ENCODE data around the gene C10orf67.

GRCh38 chr10:23322082-23322481 lies 22.5 kb downstream of the C10orf67 start:
- TF ChIP-seq, protein P1, sequence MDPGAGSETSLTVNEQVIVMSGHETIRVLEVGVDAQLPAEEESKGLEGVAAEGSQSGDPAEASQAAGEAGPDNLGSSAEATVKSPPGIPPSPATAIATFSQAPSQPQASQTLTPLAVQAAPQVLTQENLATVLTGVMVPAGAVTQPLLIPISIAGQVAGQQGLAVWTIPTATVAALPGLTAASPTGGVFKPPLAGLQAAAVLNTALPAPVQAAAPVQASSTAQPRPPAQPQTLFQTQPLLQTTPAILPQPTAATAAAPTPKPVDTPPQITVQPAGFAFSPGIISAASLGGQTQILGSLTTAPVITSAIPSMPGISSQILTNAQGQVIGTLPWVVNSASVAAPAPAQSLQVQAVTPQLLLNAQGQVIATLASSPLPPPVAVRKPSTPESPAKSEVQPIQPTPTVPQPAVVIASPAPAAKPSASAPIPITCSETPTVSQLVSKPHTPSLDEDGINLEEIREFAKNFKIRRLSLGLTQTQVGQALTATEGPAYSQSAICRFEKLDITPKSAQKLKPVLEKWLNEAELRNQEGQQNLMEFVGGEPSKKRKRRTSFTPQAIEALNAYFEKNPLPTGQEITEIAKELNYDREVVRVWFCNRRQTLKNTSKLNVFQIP (CRISPR knock-in tag; IDR thresholded peaks at IDR 0.05; ENCODE audit: borderline replicate concordance, low read depth), result no peak
- no peak for TF ChIP-seq ARNTL (CRISPR knock-in tag; IDR thresholded peaks at IDR 0.05; ENCODE audit: borderline replicate concordance, low read depth)
- TF ChIP-seq SNAI2 (CRISPR knock-in tag; IDR thresholded peaks at IDR 0.05), result no peak
- no peak for TF ChIP-seq ZC3H10 (CRISPR knock-in tag; IDR thresholded peaks at IDR 0.05)
